Activated naive CD8-positive, alpha-beta T cell (primary cell): ENCODE results near the gene MSTO1.
"Not testable (repeated sequence)": the region's sequence is repeated elsewhere in the genome, so short reads cannot be mapped to it uniquely, and the experiment has no call there.

Source experiments
- H3K27ac Mint-ChIP-seq: one replicate; pipeline ENCODE4 v1.8.0; 2021; ENCODE audit warnings: mixed read lengths
- H3K27me3 Mint-ChIP-seq: one replicate; pipeline ENCODE4 v1.8.0; 2021; ENCODE audit warnings: mixed read lengths
- H3K36me3 Mint-ChIP-seq: one replicate; pipeline ENCODE4 v1.8.0; 2021; ENCODE audit warnings: mixed read lengths
- H3K4me1 Mint-ChIP-seq: one replicate; pipeline ENCODE4 v1.8.0; 2021; ENCODE audit warnings: low read depth, mixed read lengths
- H3K4me3 Mint-ChIP-seq: one replicate; pipeline ENCODE4 v1.8.0; 2021; ENCODE audit warnings: mild to moderate bottlenecking, mixed read lengths
- H3K9me3 Mint-ChIP-seq: one replicate; pipeline ENCODE4 v1.8.0; 2021; ENCODE audit warnings: low read depth, mixed read lengths

The MSTO1 gene

DNA sequence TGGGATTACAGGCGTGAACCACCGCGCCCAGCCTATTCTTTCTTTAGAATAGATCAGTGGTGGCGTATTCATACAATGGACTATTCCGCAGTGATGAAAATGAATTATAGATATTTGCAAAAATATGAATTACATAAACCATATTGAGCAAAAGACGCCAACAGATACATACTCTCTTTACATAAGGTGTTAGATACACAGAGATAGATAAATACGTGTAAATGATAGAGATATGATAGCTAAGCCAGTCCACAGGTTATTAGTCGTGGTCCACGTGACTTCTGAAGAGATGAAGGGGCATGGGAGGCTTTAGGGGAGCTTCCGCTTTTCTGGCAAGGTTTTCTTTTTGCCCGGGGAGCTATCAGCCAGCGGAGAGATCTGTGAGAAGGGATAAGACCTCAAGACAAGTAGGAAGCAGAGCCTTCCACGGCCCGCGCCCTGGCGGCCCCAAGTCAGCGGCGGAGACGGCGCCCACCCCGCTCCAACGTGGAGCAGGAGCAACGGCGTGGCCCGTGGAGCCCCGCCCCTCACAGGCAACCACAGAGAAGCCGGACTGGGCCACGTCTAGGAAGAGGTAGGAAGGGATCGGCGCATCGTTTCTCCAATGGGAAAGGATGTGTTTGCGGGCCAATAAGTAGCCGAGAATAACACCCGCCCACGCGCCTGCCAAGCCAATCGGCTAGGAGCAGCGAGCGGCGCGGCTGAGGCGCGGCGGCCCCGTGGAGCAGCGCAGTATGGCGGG, at the start of gene MSTO1:
Gene MSTO1, plus strand, starts transcription at position 704 of the 742 bp plus-strand sequence. Its CDS starts 31 bp downstream, at position 735.
- H3K27ac Mint-ChIP-seq = peak within 1 kb of the TSS; percentile 99
- H3K9me3 Mint-ChIP-seq = no peaks in the 10 kb centered on the region
- H3K4me1 Mint-ChIP-seq = peaks cover 10% of the 10 kb centered on the region
- H3K36me3 Mint-ChIP-seq = peaks cover 2% of the 10 kb centered on the region
- peak within 1 kb of the TSS; percentile 93 for H3K4me3 Mint-ChIP-seq
- H3K27me3 Mint-ChIP-seq = no peaks in the 10 kb centered on the region

GRCh38 chr1:155561779-155562580, 48.0 kb upstream of the MSTO1 start:
- Mint-ChIP-seq H3K4me3 (peak overlapping the region; percentile 99), H3K4me1 (peaks cover 47% of the 10 kb centered on the region), H3K27ac (peak overlapping the region; percentile 93)
- H3K27me3 Mint-ChIP-seq, H3K36me3 Mint-ChIP-seq, H3K9me3 Mint-ChIP-seq: not testable (repeated sequence)

- Mint-ChIP-seq H3K27ac (peak within 1 kb of the TSS; percentile 99), H3K36me3 (no peaks in the 10 kb centered on the region), H3K4me3 (peak within 1 kb of the TSS; percentile 99), H3K4me1 (peaks cover 45% of the 10 kb centered on the region), H3K27me3 (no peaks in the 10 kb centered on the region), H3K9me3 (no peaks in the 10 kb centered on the region)
Observed at GRCh38 chr1:155562581-155563376, 47.2 kb upstream of the MSTO1 start, which contains the start of gene ASH1L. Gene ASH1L, minus strand, starts transcription at chr1:155562803. Its CDS starts 41,284 bp downstream, at chr1:155521519.

DNA sequence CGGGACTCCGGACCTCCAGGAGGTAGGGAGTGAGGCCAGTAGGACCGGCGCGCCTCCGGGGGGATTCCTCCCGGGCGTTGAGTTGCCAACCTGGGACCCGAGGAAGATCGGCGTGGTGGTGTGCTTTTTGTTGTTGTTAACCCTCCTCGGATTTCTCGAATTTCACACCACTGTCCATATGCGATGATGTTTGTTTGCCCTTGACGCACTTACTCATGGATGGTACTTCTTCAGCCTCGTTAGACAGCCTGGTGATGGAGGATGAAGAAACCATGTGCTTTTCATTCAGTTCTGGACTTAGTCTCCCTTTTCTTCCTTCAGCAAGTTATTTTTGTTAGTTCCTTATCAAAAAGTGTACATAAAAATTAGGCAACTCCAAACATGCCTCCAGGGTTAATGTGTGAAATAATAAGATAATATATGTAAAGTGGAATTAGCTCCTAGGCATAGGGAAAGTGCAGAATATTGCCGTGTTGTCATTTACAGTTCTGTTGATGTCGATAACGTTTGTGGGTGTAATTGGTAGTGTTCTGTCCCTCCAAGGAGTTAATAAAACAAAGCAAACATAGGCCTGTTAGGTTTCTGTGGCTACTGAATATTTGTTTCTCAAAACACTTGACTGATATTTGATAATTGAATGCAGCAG, 46.5 kb upstream of the MSTO1 start:
- H3K27ac Mint-ChIP-seq = peak overlapping the region; percentile 99
- not testable (repeated sequence) for H3K36me3 Mint-ChIP-seq, H3K27me3 Mint-ChIP-seq, H3K9me3 Mint-ChIP-seq
- H3K4me1 Mint-ChIP-seq = peaks cover 41% of the 10 kb centered on the region
- peak overlapping the region; percentile 99 for H3K4me3 Mint-ChIP-seq

- Mint-ChIP-seq H3K36me3 (no peaks in the 10 kb centered on the region), H3K27me3 (no peaks in the 10 kb centered on the region), H3K27ac (no peak overlapping the region), H3K4me3 (no peak overlapping the region), H3K4me1 (peaks cover 31% of the 10 kb centered on the region), H3K9me3 (no peaks in the 10 kb centered on the region)
Observed at GRCh38 chr1:155569988-155570592, 39.9 kb upstream of the MSTO1 start.

- Mint-ChIP-seq H3K27me3 (no peaks in the 10 kb centered on the region), H3K4me3 (no peak overlapping the region), H3K36me3 (no peaks in the 10 kb centered on the region), H3K9me3 (no peaks in the 10 kb centered on the region), H3K27ac (no peak overlapping the region), H3K4me1 (peaks cover 29% of the 10 kb centered on the region)
Observed at GRCh38 chr1:155570593-155570990, 39.4 kb upstream of the MSTO1 start.

DNA sequence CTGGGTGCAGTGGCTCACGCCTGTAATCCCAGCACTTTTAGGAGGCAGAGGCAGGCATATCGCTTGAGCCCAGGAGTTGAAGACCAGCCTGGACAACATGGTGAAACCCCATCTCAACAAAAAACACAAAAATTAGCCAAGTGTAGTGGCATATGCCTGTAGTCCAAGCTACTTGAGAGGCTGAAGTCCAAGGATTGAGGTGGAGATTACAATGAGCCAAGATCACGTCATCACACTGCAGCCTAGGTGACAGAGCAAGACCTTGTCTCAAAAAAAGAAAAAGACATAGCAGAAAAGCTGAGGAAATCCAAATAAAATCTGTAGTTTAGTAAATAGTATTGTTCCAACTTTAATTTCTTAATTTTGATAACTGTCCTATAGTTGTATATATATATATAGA, 35.9 kb upstream of the MSTO1 start:
- Mint-ChIP-seq H3K27me3 (no peaks in the 10 kb centered on the region), H3K36me3 (no peaks in the 10 kb centered on the region), H3K27ac (no peak overlapping the region), H3K9me3 (no peaks in the 10 kb centered on the region), H3K4me1 (peaks cover 18% of the 10 kb centered on the region), H3K4me3 (no peak overlapping the region)

DNA sequence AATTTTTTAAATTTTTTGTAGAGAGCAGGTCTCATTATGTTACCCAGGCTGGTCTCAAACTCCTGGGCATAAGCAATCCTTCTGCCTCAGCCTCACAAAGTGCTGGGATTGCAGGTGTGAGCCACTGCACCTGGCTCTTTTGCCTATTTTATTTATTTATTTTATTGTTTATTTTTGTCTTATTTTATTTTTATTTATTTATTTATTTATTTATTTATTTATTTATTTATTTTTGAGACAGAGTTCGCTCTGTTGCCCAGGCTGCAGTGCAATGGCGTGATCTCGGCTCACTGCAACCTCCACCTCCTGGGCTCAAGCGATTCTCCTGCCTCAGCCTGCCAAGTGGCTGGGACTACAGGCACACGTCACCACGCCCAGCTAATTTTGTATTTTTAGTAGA, 34.4 kb upstream of the MSTO1 start:
- H3K36me3 Mint-ChIP-seq, H3K27ac Mint-ChIP-seq, H3K4me1 Mint-ChIP-seq, H3K27me3 Mint-ChIP-seq, H3K4me3 Mint-ChIP-seq, H3K9me3 Mint-ChIP-seq: not testable (repeated sequence)

GRCh38 chr1:155583846-155584245, 26.2 kb upstream of the MSTO1 start:
- H3K27ac Mint-ChIP-seq, H3K9me3 Mint-ChIP-seq, H3K27me3 Mint-ChIP-seq, H3K4me1 Mint-ChIP-seq, H3K4me3 Mint-ChIP-seq, H3K36me3 Mint-ChIP-seq: not testable (repeated sequence)

DNA sequence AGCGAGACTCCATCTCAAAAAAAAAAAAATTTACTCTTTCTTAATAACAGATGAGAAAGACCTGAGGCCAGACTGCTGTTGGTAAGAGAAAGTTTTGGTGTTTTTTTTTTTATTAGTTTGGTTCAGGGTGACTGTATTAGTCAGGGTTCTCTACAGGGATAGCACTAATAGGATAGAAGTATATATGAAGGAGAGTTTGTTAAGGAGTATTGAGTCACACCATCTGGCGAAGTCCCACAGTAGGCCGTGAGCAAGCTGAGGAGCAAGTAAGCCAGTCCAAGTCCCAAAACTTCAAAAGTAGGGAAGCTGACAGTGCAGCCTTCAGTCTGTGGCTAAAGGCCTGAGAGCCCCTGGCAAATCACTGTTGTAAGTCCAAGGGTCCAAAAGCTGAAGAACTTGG, 20.7 kb upstream of the MSTO1 start:
- H3K9me3 Mint-ChIP-seq, H3K4me3 Mint-ChIP-seq, H3K27me3 Mint-ChIP-seq, H3K4me1 Mint-ChIP-seq, H3K36me3 Mint-ChIP-seq, H3K27ac Mint-ChIP-seq: not testable (repeated sequence)

DNA sequence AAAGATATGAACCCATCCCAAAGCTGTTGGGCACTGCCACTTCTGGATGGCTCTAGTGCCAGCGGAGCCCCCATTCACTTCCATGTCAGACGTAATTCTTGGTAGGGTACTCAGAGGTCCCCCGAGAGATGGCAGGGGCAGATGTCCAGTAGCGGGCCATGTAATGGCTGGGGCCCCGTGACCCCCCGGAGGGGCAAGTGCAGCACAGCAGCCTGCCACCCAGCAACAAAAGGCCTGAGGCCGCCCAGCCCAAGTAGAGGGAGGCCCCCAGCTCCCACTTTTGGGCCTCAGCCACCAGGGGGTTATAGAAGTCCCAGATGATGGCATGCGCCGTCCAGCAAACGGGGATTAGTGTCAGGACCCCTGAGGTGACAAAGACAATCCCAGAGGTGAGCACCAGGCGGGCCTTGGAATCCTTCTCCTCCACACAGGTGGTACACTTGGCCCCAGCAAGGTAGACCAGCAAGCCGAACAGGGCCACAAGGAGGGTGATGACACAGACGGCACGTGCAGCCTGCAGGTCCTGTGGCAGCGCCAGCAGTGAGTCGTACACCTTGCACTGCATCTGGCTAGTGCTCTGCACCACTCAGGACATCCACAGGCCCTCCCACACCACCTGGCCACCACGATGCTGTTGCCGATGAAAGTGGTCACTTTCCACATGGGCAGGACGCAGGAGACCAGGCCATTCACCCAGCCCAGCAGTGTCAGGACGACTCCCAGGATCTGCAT, 19.3 kb upstream of the MSTO1 start:
- not testable (repeated sequence) for H3K27ac Mint-ChIP-seq, H3K9me3 Mint-ChIP-seq, H3K27me3 Mint-ChIP-seq, H3K4me1 Mint-ChIP-seq, H3K36me3 Mint-ChIP-seq, H3K4me3 Mint-ChIP-seq

GRCh38 chr1:155591770-155592169, 18.2 kb upstream of the MSTO1 start:
- Mint-ChIP-seq H3K4me1 (peaks cover 4% of the 10 kb centered on the region), H3K27me3 (no peaks in the 10 kb centered on the region), H3K36me3 (no peaks in the 10 kb centered on the region), H3K27ac (no peak overlapping the region), H3K9me3 (no peaks in the 10 kb centered on the region), H3K4me3 (no peak overlapping the region)

DNA sequence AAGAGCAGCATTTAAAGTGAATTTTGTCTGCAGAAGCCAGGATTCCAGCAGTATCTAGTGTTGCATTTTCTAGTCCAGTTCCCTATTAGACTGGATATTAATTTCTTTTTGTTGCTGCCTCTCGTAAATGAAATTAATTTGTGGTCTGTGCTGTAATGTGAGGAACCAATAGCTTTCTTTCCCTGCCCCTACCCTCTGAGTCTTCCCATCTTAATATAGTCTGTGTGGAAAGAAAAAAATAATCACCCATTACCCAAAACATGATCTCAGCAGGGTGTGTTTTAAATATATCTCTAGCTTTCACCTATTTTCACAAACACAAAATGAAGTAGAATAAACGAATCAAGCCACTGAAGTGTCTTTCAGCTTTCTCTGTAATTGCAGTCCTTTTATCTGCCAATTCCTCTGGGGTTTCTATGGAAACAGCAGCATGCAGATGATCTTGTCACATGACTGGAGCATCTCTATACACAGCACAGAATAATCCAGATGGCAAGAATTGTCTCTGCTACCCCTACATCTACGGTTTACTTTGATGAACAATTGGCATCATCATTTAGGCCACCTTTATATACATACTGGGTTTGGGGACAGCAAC, 14.0 kb upstream of the MSTO1 start:
- not testable (repeated sequence) for H3K27ac Mint-ChIP-seq, H3K9me3 Mint-ChIP-seq, H3K27me3 Mint-ChIP-seq, H3K4me3 Mint-ChIP-seq, H3K36me3 Mint-ChIP-seq
- H3K4me1 Mint-ChIP-seq = peaks cover 13% of the 10 kb centered on the region
